Caco-2 (cell line): ENCODE results near the gene MBD3. TPM values are rescaled to one million over a fixed set of nuclear protein-coding genes. Genes with fewer than 3 reads are reported as not detected.

ENCODE experiments used
- BruUV-seq: library from RNA; stranded (reverse); fragments of 400-500 nt; replicated peaks from 2 replicates; lab custom pipeline; 2021; lab: Mats Ljungman, UMichigan
- CTCF ChIA-PET: fragments of 300-600 bp; sonication (Branson Sonifier 250); formaldehyde crosslinking; loops from one replicate; lab custom pipeline; 2022; ENCODE audit warnings: antibody characterized with exemption; lab: Charles Lee
- POLR2A ChIA-PET: fragments of 300-600 bp; sonication (Branson Sonifier 250); formaldehyde crosslinking; loops from one replicate; lab custom pipeline; 2022; ENCODE audit warnings: antibody characterized with exemption; lab: Charles Lee
- DNase-seq, 2 experiments: peaks; one replicate each; pipeline versions ENCODE4 v3.0.0 to v3.0.0-alpha.2; 2020 to 2022
- H3K27me3 ChIP-seq: replicated peaks from 2 replicates; pipeline ENCODE4 v1.6.0; 2011; ENCODE audit warnings: low read length; ENCODE audit not compliant: control insufficient read depth, insufficient read depth
- H3K36me3 ChIP-seq: 2 replicates; pipeline ENCODE4 v1.5.1; 2011; ENCODE audit warnings: low read length; ENCODE audit not compliant: control insufficient read depth, insufficient read depth
- H3K4me1 ChIP-seq: fragments of 250-450 bp; sonication (Bioruptor Pico); 2 replicates; pipeline ENCODE4 v1.5.1; 2020; ENCODE audit warnings: mild to moderate bottlenecking
- H3K4me3 ChIP-seq: 2 replicates; pipeline ENCODE4 v1.5.1; 2011; ENCODE audit warnings: low read depth, mild to moderate bottlenecking, control low read depth, low read length
- H3K9me3 ChIP-seq: fragments of 250-450 bp; sonication (Bioruptor Pico); 2 replicates; pipeline ENCODE4 v1.5.1; 2020; ENCODE audit warnings: mild to moderate bottlenecking, moderate library complexity
- H3K27ac Mint-ChIP-seq: one replicate; pipeline ENCODE4 v1.8.0; 2022; ENCODE audit warnings: mixed read lengths; ENCODE audit not compliant: unreplicated experiment
- H3K27me3 Mint-ChIP-seq: one replicate; pipeline ENCODE4 v1.8.0; 2022; ENCODE audit warnings: mixed read lengths; ENCODE audit not compliant: insufficient read depth, unreplicated experiment
- H3K36me3 Mint-ChIP-seq: one replicate; pipeline ENCODE4 v1.8.0; 2022; ENCODE audit warnings: mild to moderate bottlenecking, mixed read lengths; ENCODE audit not compliant: insufficient read depth, unreplicated experiment
- H3K4me1 Mint-ChIP-seq: one replicate; pipeline ENCODE4 v1.8.0; 2022; ENCODE audit warnings: low read depth, mixed read lengths; ENCODE audit not compliant: unreplicated experiment
- H3K4me3 Mint-ChIP-seq: one replicate; pipeline ENCODE4 v1.8.0; 2022; ENCODE audit warnings: mild to moderate bottlenecking, moderate library complexity, mixed read lengths; ENCODE audit not compliant: unreplicated experiment
- H3K9me3 Mint-ChIP-seq: one replicate; pipeline ENCODE4 v1.8.0; 2022; ENCODE audit warnings: mixed read lengths; ENCODE audit not compliant: unreplicated experiment
- intact Hi-C: fragments of 100-400 bp; cut with micrococcal nuclease; formaldehyde crosslinking; loops from one replicate; pipeline ENCODE4 v1.10.0; 2022; ENCODE audit not compliant: unreplicated experiment
- total RNA-seq: library from RNA; stranded (reverse); gene quantifications from 2 replicates; pipeline ENCODE4 v1.2.3, GENCODE V29; 2022
- TF ChIP-seq, protein P1 (sequence below), 2 experiments: fragments of 200-600 bp in 1 of 2; IDR thresholded peaks; 1 replicate in 1 of 2; 2 replicates in 1 of 2; pipeline versions ENCODE4 v1.5.1 to v1.8.0; 2011 to 2022; ENCODE audit warnings: antibody characterized with exemption in 1 of 2, control low read depth in 1 of 2, inconsistent platforms in 1 of 2, low read depth in 1 of 2, low read length in 1 of 2, mild to moderate bottlenecking in 1 of 2, moderate library complexity in 1 of 2; ENCODE audit not compliant: insufficient read depth in 1 of 2, severe bottlenecking in 1 of 2, unreplicated experiment in 1 of 2

MBD3 gene
- total RNA-seq, 1 experiment from 2014 or later, result 89.3 TPM

DNA sequence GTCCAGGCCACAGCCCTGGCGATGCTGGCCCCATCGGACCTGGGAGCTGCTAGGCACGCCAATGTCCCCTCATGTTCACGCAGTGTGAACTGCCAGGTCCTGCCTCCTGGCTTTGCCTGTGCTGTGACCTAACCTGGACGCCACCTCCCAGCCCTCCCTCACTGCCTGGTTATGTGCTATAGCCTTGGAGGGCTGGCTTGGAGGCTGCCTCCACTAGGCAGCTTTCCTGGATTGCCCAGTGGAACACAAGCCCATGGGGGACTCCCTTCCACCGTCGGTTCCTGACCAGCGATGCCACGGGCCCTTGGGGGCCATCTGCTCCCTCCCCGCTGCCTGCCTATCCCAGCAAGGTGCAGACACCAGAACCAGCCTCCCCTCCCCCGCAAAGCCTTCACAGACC, 27.8 kb upstream of the MBD3 start:
- Mint-ChIP-seq H3K27ac (no peak overlapping the region), H3K4me3 (no peak overlapping the region), H3K27me3 (no peaks in the 10 kb centered on the region), H3K36me3 (peaks cover 64% of the 10 kb centered on the region), H3K9me3 (no peaks in the 10 kb centered on the region), H3K4me1 (no peaks in the 10 kb centered on the region)
- peaks cover 2% of the 10 kb centered on the region for H3K36me3 ChIP-seq
- H3K9me3 ChIP-seq, result no peaks in the 10 kb centered on the region
- ChIA-PET CTCF (no interaction called here), POLR2A (no interaction called here)
- no peaks in the 10 kb centered on the region for H3K27me3 ChIP-seq
- BruUV-seq, result no TSS peak
- TF ChIP-seq, protein P1, sequence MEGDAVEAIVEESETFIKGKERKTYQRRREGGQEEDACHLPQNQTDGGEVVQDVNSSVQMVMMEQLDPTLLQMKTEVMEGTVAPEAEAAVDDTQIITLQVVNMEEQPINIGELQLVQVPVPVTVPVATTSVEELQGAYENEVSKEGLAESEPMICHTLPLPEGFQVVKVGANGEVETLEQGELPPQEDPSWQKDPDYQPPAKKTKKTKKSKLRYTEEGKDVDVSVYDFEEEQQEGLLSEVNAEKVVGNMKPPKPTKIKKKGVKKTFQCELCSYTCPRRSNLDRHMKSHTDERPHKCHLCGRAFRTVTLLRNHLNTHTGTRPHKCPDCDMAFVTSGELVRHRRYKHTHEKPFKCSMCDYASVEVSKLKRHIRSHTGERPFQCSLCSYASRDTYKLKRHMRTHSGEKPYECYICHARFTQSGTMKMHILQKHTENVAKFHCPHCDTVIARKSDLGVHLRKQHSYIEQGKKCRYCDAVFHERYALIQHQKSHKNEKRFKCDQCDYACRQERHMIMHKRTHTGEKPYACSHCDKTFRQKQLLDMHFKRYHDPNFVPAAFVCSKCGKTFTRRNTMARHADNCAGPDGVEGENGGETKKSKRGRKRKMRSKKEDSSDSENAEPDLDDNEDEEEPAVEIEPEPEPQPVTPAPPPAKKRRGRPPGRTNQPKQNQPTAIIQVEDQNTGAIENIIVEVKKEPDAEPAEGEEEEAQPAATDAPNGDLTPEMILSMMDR (IDR thresholded peaks at IDR 0.05; ENCODE audit: insufficient read depth in 1 of 2, low read depth in 1 of 2, low read length in 1 of 2, severe bottlenecking in 1 of 2, unreplicated experiment in 1 of 2), result no peak
- no peak overlapping the region for H3K4me3 ChIP-seq
- intact Hi-C loops, result no loop called here
- no peaks in the 10 kb centered on the region for H3K4me1 ChIP-seq
- DNase-seq, result no peak

GRCh38 chr19:1619703-1620102, 27.0 kb upstream of the MBD3 start:
- Histone ChIP-seq H3K4me3 (no peak overlapping the region), H3K36me3 (peaks cover under 1% of the 10 kb centered on the region), H3K9me3 (no peaks in the 10 kb centered on the region), H3K4me1 (no peaks in the 10 kb centered on the region), H3K27me3 (no peaks in the 10 kb centered on the region)
- Mint-ChIP-seq H3K9me3 (no peaks in the 10 kb centered on the region), H3K27me3 (no peaks in the 10 kb centered on the region), H3K36me3 (peaks cover 64% of the 10 kb centered on the region), H3K4me3 (no peak overlapping the region), H3K4me1 (no peaks in the 10 kb centered on the region), H3K27ac (no peak overlapping the region)
- TF ChIP-seq, protein P1 (IDR thresholded peaks at IDR 0.05; ENCODE audit: insufficient read depth in 1 of 2, low read depth in 1 of 2, low read length in 1 of 2, severe bottlenecking in 1 of 2, unreplicated experiment in 1 of 2), result no peak
- ChIA-PET POLR2A (no interaction called here), CTCF (no interaction called here)
- intact Hi-C loops, result no loop called here
- no TSS peak for BruUV-seq
- DNase-seq, result no peak

DNA sequence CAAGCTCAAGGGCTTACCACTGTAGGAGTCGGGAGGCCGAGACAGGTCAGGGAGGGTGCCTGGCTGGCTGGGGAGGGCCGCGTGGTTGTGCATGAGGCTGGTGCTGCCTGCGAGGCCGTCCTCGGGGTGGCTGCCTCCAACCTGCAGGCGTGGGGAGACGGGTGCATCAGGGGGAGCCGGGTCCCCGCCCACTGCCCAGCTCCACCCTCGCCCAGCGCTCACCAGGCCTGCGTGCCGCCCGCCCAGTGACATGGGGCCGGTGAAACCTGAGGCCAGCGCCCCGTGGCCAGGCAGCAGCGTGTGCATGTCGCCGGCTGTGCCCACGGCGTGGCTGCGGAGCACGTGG, 26.4 kb upstream of the MBD3 start:
- POLR2A ChIA-PET, result no interaction called here
- CTCF ChIA-PET, result no interaction called here
- intact Hi-C loops, result no loop called here
- Mint-ChIP-seq H3K4me1 (no peaks in the 10 kb centered on the region), H3K27ac (no peak overlapping the region), H3K4me3 (no peak overlapping the region), H3K9me3 (no peaks in the 10 kb centered on the region), H3K27me3 (no peaks in the 10 kb centered on the region), H3K36me3 (peaks cover 65% of the 10 kb centered on the region)
- no peaks in the 10 kb centered on the region for H3K4me1 ChIP-seq
- no peaks in the 10 kb centered on the region for H3K27me3 ChIP-seq
- no peak overlapping the region for H3K4me3 ChIP-seq
- H3K36me3 ChIP-seq, result no peaks in the 10 kb centered on the region; the same call in none of the 2 replicates
- BruUV-seq, result no TSS peak
- H3K9me3 ChIP-seq, result no peaks in the 10 kb centered on the region
- no peak for DNase-seq
- TF ChIP-seq, protein P1 (IDR thresholded peaks at IDR 0.05; ENCODE audit: insufficient read depth in 1 of 2, low read depth in 1 of 2, low read length in 1 of 2, severe bottlenecking in 1 of 2, unreplicated experiment in 1 of 2), result no peak
